GM12892 (cell line): Measurements from ENCODE around the gene SAP130.

ENCODE experiments used
- POLR2A ChIP-seq: IDR thresholded peaks from 2 replicates; pipeline ENCODE4 v1.6.1; 2011; ENCODE audit warnings: low read depth, low read length, control low read depth
- POLR2AphosphoS5 ChIP-seq: IDR thresholded peaks from 2 replicates; pipeline ENCODE4 v1.6.1; 2011; ENCODE audit warnings: low read depth, low read length, control low read depth

GRCh38 chr2:127968610-127969339 is 59.1 kb downstream of the SAP130 start:
- TF ChIP-seq POLR2AphosphoS5 (no peak), POLR2A (no peak)
